ENCODE results near the gene WFIKKN2.

WFIKKN2 gene

GRCh38 chr17:50830994-50831393 lies 4.4 kb upstream of the WFIKKN2 start:
- Histone ChIP-seq H3K4me3 (ENCODE audit: low read depth, low read length) (no peak overlapping the region), H3K9me3 (ENCODE audit: control insufficient read depth, insufficient read depth, low read depth, low read length) (no peaks in the 10 kb centered on the region), H3K27ac (ENCODE audit: extremely low read depth, low read depth, low read length) (no peak overlapping the region), H3K4me1 (ENCODE audit: control insufficient read depth, insufficient read depth, low read length) (no peaks in the 10 kb centered on the region), H3K36me3 (ENCODE audit: control insufficient read depth in 2 of 2, insufficient read depth in 1 of 2, low read length in 2 of 2) (no peaks in the 10 kb centered on the region)
- CTCF ChIA-PET, result interaction anchor here (1.0 to 1.9 kb wide), 5 partner anchors 10 to 123 kb away, joined by 3 to 11 read pairs (median 9); no protein-coding TSS in a partner anchor
- POLR2A ChIA-PET, result no interaction called here
- peak; percentile 68 for TF ChIP-seq ZIC2 (tag by site-specific recombination; IDR thresholded peaks at IDR 0.05)
- TF ChIP-seq SETDB1 (IDR thresholded peaks at IDR 0.05; ENCODE audit: insufficient read length, low read length), result no peak

GRCh38 chr17:50831471-50831928 lies 3.9 kb upstream of the WFIKKN2 start:
- ChIA-PET CTCF (no interaction called here), POLR2A (no interaction called here)
- no peak overlapping the region for H3K27ac ChIP-seq (ENCODE audit: extremely low read depth, low read depth, low read length)
- H3K4me1 ChIP-seq (ENCODE audit: control insufficient read depth, insufficient read depth, low read length), result no peaks in the 10 kb centered on the region
- TF ChIP-seq HOXA7 (CRISPR knock-in tag; IDR thresholded peaks at IDR 0.05; ENCODE audit: borderline replicate concordance), result no peak
- peak; percentile 69 for TF ChIP-seq ZIC2 (tag by site-specific recombination; IDR thresholded peaks at IDR 0.05)
- no peak overlapping the region for H3K4me3 ChIP-seq (ENCODE audit: low read depth, low read length)
- H3K9me3 ChIP-seq (ENCODE audit: control insufficient read depth, insufficient read depth, low read depth, low read length), result no peaks in the 10 kb centered on the region
- no peaks in the 10 kb centered on the region for H3K36me3 ChIP-seq (ENCODE audit: control insufficient read depth in 2 of 2, insufficient read depth in 1 of 2, low read length in 2 of 2)

- H3K27ac ChIP-seq (ENCODE audit: extremely low read depth, low read depth, low read length), result no peak overlapping the region
- ChIA-PET CTCF (interaction anchor here (0.5 to 2.0 kb wide), 6 partner anchors 10 to 351 kb away, joined by 3 to 6 read pairs (median 3); no protein-coding TSS in a partner anchor), POLR2A (no interaction called here)
- H3K9me3 ChIP-seq (ENCODE audit: control insufficient read depth, insufficient read depth, low read depth, low read length), result no peaks in the 10 kb centered on the region
- TF ChIP-seq ZNF19 (tag by site-specific recombination; IDR thresholded peaks at IDR 0.05; ENCODE audit: low read depth) (no peak), BCL11B (tag by site-specific recombination; IDR thresholded peaks at IDR 0.05; ENCODE audit: low read depth) (0 out of 2 replicates have a peak, but pooled peaks have one; percentile 36)
- H3K4me3 ChIP-seq (ENCODE audit: low read depth, low read length), result no peak overlapping the region
- no peaks in the 10 kb centered on the region for H3K36me3 ChIP-seq (ENCODE audit: control insufficient read depth in 2 of 2, insufficient read depth in 1 of 2, low read length in 2 of 2)
- H3K4me1 ChIP-seq (ENCODE audit: control insufficient read depth, insufficient read depth, low read length), result no peaks in the 10 kb centered on the region
Measured at GRCh38 chr17:50832267-50832863, 3.0 kb upstream of the WFIKKN2 start.

GRCh38 chr17:50832864-50833381 lies 2.5 kb upstream of the WFIKKN2 start:
- Histone ChIP-seq H3K27ac (ENCODE audit: extremely low read depth, low read depth, low read length) (no peak overlapping the region), H3K9me3 (ENCODE audit: control insufficient read depth, insufficient read depth, low read depth, low read length) (no peaks in the 10 kb centered on the region), H3K4me3 (ENCODE audit: low read depth, low read length) (no peak overlapping the region), H3K4me1 (ENCODE audit: control insufficient read depth, insufficient read depth, low read length) (no peaks in the 10 kb centered on the region), H3K36me3 (ENCODE audit: control insufficient read depth in 2 of 2, insufficient read depth in 1 of 2, low read length in 2 of 2) (no peaks in the 10 kb centered on the region)
- ChIA-PET POLR2A (no interaction called here), CTCF (interaction anchor here (0.6 to 2.3 kb wide), 7 partner anchors 9 to 350 kb away, joined by 3 to 8 read pairs (median 3); no protein-coding TSS in a partner anchor)
- TF ChIP-seq ZFHX2 (tag by site-specific recombination; conservative IDR thresholded peaks at IDR 0.05), result peak; percentile 77
- TF ChIP-seq EGR2 (tag by site-specific recombination; IDR thresholded peaks at IDR 0.05; ENCODE audit: low read depth), result peak; percentile 73
- no peak for TF ChIP-seq PATZ1 (tag by site-specific recombination; IDR thresholded peaks at IDR 0.05)

- POLR2A ChIA-PET, result interaction anchor here (1.1 kb wide), 1 partner anchor 32 kb away, joined by 3 read pairs; the partner anchor contains the start of gene TOB1
- H3K4me1 ChIP-seq (ENCODE audit: control insufficient read depth, insufficient read depth, low read length), result no peaks in the 10 kb centered on the region
- TF ChIP-seq SALL2 (tag by site-specific recombination; IDR thresholded peaks at IDR 0.05; ENCODE audit: borderline replicate concordance) (no peak), IKZF3 (tag by site-specific recombination; IDR thresholded peaks at IDR 0.05) (no peak), ZNF664 (tag by site-specific recombination; IDR thresholded peaks at IDR 0.05) (no peak), ZNF24 (tag by site-specific recombination; IDR thresholded peaks at IDR 0.05) (no peak), ZNF184 (tag by site-specific recombination; IDR thresholded peaks at IDR 0.05) (no peak), ZNF561 (tag by site-specific recombination; IDR thresholded peaks at IDR 0.05; ENCODE audit: borderline replicate concordance) (no peak), ZNF548 (tag by site-specific recombination; IDR thresholded peaks at IDR 0.05) (no peak), ZNF571 (tag by site-specific recombination; IDR thresholded peaks at IDR 0.05) (no peak), AEBP2 (tag by site-specific recombination; IDR thresholded peaks at IDR 0.05; ENCODE audit: borderline replicate concordance) (no peak)
Measured at GRCh38 chr17:50833510-50834428, 1.6 kb upstream of the WFIKKN2 start.

More at GRCh38 chr17:50833510-50834428, 1.6 kb upstream of the WFIKKN2 start:
- H3K4me3 ChIP-seq (ENCODE audit: low read depth, low read length), result no peak overlapping the region
- CTCF ChIA-PET, result interaction anchor here (0.6 to 2.3 kb wide), 9 partner anchors 9 to 354 kb away, joined by 3 to 8 read pairs (median 5); no protein-coding TSS in a partner anchor
- H3K27ac ChIP-seq (ENCODE audit: extremely low read depth, low read depth, low read length), result no peak overlapping the region
- no peaks in the 10 kb centered on the region for H3K36me3 ChIP-seq (ENCODE audit: control insufficient read depth in 2 of 2, insufficient read depth in 1 of 2, low read length in 2 of 2)
- H3K9me3 ChIP-seq (ENCODE audit: control insufficient read depth, insufficient read depth, low read depth, low read length), result no peaks in the 10 kb centered on the region

All from HEK293 (cell line).